GM18505 (cell line): ENCODE data around the gene TMEM236.

Experiments used
- ATAC-seq: cut with Tn5 transposase; IDR thresholded peaks from one replicate; pipeline ENCODE4 v1.9.1; 2021; ENCODE audit not compliant: unreplicated experiment
- POLR2A ChIP-seq: IDR thresholded peaks from 4 replicates; pipeline ENCODE4 v1.6.1; 2011; ENCODE audit warnings: borderline replicate concordance; ENCODE audit not compliant: insufficient read depth, insufficient read length; ENCODE audit errors: extremely low read depth

The TMEM236 gene

DNA sequence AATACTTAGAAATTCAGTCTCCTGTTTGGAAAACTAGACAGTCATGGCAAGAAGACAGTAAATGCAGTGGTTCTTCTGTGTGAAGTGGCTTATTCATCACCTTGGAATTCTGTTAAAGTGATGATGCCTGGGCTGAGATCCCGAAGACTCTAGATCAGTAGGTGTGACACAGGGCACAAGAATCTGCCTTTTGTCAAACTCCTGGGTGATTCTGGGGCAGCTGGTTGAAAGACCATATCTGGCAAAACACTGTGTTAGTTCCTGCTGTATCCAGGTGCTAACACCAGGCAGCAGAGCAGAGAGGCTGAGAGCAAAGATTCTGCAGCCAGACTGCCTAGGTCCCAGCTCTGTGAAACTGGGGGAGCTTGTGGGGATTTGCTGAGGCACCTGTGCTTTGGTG lies 83.7 kb downstream of the TMEM236 start:
- no peak for TF ChIP-seq POLR2A
- no peak for ATAC-seq

DNA sequence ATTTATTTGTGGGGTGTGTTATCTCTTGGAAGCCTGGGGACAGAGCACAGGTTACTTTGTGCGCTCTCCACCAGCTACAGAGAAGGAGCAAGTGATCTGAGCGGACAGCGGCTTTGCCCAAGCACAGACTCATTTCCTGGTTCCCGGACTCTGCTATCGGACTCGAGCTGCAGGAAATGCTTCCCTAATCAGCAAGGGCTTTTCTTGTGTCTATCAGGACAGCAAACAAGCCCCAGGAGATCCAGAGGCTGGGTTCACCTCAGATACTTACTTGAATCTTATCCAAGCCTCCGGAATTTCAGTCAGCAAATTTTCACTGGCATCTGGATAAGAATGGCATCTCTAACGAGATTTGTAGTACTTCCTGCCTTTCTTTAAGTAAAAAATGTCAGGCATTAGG lies 84.9 kb downstream of the TMEM236 start:
- no peak for ATAC-seq
- no peak for TF ChIP-seq POLR2A

DNA sequence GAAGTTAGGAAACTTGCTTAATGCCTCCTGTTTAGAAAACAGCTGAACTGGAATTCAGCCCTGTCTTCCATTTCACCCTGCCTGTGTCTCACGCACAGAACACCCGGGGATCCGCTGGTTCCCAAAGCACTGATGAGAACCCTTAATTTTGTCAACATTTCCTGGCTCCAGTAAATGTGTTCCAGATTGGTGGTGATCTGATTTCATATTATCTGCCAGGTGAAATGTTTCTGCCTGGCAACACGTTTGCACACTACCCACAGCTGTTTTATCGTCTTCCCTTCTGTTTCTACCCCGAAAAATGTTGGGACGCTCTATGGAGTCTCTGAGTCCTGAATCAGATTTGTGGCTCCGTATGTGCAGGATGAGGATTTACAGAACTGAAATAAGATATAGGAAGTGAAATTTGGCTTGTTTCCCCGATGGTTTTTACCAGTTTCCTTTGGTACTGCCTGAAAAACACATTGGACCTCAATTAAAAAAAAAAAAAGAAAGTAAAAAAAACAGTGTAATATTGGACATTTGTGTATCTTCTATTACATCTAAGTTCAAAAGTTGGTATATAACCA lies 86.2 kb downstream of the TMEM236 start:
- TF ChIP-seq POLR2A, result no peak

DNA sequence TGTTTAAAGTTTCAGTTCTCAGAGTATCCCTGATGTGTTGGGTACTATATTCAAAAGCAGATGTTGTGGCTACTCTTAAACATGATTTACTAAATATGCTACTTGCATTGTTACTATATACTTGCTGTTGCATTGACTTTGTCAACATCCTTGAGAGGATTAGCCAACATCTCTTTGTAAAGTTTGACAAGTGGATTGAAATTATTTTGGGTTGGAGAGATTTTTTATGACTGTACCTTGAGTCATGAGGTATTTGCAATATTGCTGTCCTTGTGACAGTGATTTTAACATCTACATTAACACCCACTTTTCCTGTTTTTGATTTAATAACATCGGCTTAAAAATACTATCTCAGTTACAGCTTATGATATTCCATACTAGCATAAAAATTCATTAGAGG lies 89.0 kb downstream of the TMEM236 start:
- TF ChIP-seq POLR2A, result no peak
- ATAC-seq, result no peak

More for the DNA sequence above, 86.2 kb downstream of the TMEM236 start:
- ATAC-seq, result no peak

DNA sequence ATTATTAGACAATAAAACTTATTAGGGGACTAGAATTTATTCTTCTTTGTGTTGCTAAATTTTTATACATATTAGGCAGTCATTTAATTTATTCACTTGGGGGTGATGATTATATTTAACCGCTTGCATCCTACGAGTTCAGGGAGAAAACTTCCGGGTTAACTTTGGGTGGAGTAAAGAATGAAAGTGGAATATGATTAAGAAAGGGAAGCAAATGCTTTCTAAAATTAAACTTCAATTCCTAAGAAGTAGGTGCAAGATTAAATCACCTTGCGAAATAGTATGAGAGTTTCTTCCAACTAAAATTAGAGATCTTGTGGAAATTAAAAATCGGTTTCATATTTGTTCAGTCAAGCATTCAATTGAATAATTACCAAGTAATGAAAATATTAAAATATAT lies 90.6 kb downstream of the TMEM236 start:
- no peak for TF ChIP-seq POLR2A
- ATAC-seq, result no peak

DNA sequence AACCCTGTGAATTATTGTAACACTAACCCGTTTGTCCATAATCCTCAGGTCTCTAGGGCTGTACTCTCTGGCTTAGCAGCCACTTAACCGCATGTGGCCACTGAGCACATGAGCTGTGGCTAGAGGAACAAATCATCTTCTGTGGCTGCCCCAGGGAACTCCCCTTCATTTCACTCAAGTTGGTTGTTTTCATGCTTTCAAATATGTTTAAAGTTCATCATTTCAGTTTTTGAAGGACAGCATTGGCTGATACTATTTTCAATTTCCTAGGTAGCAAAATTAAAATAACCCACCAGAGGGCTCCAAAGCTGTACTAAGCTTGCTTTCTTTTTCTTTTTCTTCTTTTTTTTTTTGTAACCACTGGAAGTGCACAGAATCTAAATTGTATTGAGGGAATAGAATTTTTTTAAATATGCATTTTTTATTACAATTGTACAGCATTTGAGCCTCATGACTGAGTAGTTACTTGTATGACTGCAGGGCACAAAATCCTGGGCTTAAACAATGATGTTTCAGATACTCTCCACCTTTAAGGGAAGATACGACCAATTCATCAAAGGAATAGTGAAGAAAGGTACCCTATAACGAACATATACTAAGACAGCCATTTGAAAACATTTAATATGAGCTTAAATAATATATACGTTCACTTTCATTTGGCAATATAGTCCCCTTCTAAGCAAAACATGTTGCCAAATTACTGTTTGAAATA lies 95.7 kb downstream of the TMEM236 start:
- no peak for TF ChIP-seq POLR2A
- ATAC-seq, result no peak

DNA sequence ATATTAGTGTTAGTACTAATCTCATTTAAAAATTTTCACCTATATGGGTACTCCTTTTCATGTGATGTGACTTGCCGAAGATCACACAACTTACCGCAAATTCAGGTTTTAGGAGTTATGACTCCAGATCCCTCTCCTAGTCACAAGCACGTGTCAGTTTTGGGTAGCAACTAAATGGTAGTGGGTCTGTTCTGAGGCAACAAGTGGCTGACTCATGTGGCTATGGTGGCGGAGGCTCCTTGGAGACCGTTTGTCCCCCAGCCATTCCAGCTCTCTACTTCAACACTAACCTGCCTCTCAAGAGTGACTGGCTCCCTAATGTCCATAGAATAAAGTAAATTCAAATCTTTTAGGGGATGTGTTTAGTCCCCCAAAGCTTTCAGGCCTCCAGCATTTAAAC lies 96.6 kb downstream of the TMEM236 start:
- ATAC-seq, result no peak

More for the DNA sequence above, 96.6 kb downstream of the TMEM236 start:
- no peak for TF ChIP-seq POLR2A
